B cell (primary cell): ENCODE measurements around the gene TMC3.

ENCODE experiments used
- CTCF ChIP-seq: fragments of 200-600 bp; IDR thresholded peaks from one replicate; pipeline ENCODE4 v1.8.0; 2022; ENCODE audit warnings: antibody characterized with exemption, mild to moderate bottlenecking
- EZH2 ChIP-seq: IDR thresholded peaks from 2 replicates; pipeline ENCODE4 v1.6.1; 2012; ENCODE audit warnings: borderline replicate concordance, low read depth, mild to moderate bottlenecking, moderate library complexity, low read length; ENCODE audit not compliant: insufficient read depth, poor library complexity, severe bottlenecking

GRCh38 chr15:81297603-81298575 is 76.1 kb downstream of the TMC3 start:
- TF ChIP-seq CTCF (no peak), EZH2 (no peak)
